Thyroid gland (tissue), 4 donors: ENCODE data around the gene CLDN18. TPM values are rescaled to one million over a fixed set of nuclear protein-coding genes. Genes with fewer than 3 reads are reported as not detected.

Experiments used
- DNase-seq, 2 donors: peaks; one replicate each; pipeline ENCODE4 v3.0.0-alpha.2; 2019
- H3K27ac ChIP-seq, 3 donors: fragments of 200-600 bp; sonication (generic); 1 replicate in 2 of 3; 2 replicates in 1 of 3; pipeline ENCODE4 v1.5.1; 2016 to 2019; ENCODE audit warnings: mild to moderate bottlenecking in 1 of 3, moderate library complexity in 1 of 3
- H3K27me3 ChIP-seq: fragments of 200-600 bp; sonication (generic); one replicate; pipeline ENCODE4 v1.5.1; 2019
- H3K36me3 ChIP-seq, 2 donors: fragments of 200-600 bp; sonication (generic); one replicate each; pipeline ENCODE4 v1.5.1; 2016 to 2019
- H3K4me1 ChIP-seq, 2 donors: fragments of 200-600 bp; sonication (generic); one replicate each; pipeline ENCODE4 v1.5.1; 2017 to 2019
- H3K4me3 ChIP-seq, 3 donors: fragments of 200-600 bp; sonication (generic); replicated peaks in 1 of 3; 1 replicate in 2 of 3; 2 replicates in 1 of 3; pipeline ENCODE4 v1.5.1; 2016; ENCODE audit warnings: mild to moderate bottlenecking in 1 of 3
- H3K9me3 ChIP-seq: fragments of 200-600 bp; sonication (generic); one replicate; pipeline ENCODE4 v1.5.1; 2017
- POLR2A ChIP-seq, 2 donors: fragments of 450-650 bp; IDR thresholded peaks; one replicate each; pipeline ENCODE4 v1.6.1; 2017; ENCODE audit warnings: antibody characterized with exemption in 2 of 2, mild to moderate bottlenecking in 2 of 2, moderate library complexity in 1 of 2
- whole genome bisulfite sequencing, 2 donors: methylation state at CpG; one replicate each; pipeline ENCODE4 v1.1.5; 2017; 5-methylcytosine and 5-hydroxymethylcytosine counted together
- intact Hi-C: fragments of 100-400 bp; cut with DNase I; formaldehyde crosslinking; loops from one replicate; pipeline ENCODE4 v1.15.1; 2023
- total RNA-seq, 4 donors: library from RNA; depleted of rRNA; stranded (reverse); fragments of >200 nt; gene quantifications; one replicate each; pipeline ENCODE4 v1.2.3, GENCODE V29; 2016
- TF ChIP-seq, protein P1 (sequence below), 6 experiments: fragments of 200-600 bp in 3 of 6; fragments of 450-650 bp in 3 of 6; sonication (generic) in 3 of 6; IDR thresholded peaks; one replicate each; pipeline ENCODE4 v1.5.1; 2016 to 2019; ENCODE audit warnings: antibody characterized with exemption in 6 of 6, mild to moderate bottlenecking in 2 of 6, inconsistent platforms in 1 of 6, moderate library complexity in 1 of 6

CLDN18 gene
- total RNA-seq, 4 donors from 2014 or later = not detected

- no peaks in the 10 kb centered on the region for H3K27me3 ChIP-seq
- TF ChIP-seq POLR2A (IDR thresholded peaks at IDR 0.05) = no peak
- TF ChIP-seq, protein P1, sequence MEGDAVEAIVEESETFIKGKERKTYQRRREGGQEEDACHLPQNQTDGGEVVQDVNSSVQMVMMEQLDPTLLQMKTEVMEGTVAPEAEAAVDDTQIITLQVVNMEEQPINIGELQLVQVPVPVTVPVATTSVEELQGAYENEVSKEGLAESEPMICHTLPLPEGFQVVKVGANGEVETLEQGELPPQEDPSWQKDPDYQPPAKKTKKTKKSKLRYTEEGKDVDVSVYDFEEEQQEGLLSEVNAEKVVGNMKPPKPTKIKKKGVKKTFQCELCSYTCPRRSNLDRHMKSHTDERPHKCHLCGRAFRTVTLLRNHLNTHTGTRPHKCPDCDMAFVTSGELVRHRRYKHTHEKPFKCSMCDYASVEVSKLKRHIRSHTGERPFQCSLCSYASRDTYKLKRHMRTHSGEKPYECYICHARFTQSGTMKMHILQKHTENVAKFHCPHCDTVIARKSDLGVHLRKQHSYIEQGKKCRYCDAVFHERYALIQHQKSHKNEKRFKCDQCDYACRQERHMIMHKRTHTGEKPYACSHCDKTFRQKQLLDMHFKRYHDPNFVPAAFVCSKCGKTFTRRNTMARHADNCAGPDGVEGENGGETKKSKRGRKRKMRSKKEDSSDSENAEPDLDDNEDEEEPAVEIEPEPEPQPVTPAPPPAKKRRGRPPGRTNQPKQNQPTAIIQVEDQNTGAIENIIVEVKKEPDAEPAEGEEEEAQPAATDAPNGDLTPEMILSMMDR (IDR thresholded peaks at IDR 0.05) = peak; percentile 91 to 99 (median 98)
- H3K4me1 ChIP-seq = peaks cover 18 to 29% of the 10 kb centered on the region in 2 donors
- no peaks in the 10 kb centered on the region for H3K9me3 ChIP-seq
- no peak overlapping the region for H3K4me3 ChIP-seq
- 30 to 32% methylated on average over 11 to 12 of the region's 14 CpGs for WGBS, 2 donors
- peaks cover 7 to 14% of the 10 kb centered on the region in 2 donors for H3K36me3 ChIP-seq
- intact Hi-C loops = loop anchor here (2.0 kb wide), 1 partner anchor 50 kb away; no protein-coding TSS in a partner anchor
- no peak overlapping the region for H3K27ac ChIP-seq
- DNase-seq = peak; percentile 80 to 86
These were observed 58.7 kb downstream of the CLDN18 start for GRCh38 chr3:138068579-138069174.

- Histone ChIP-seq H3K27ac (no peak overlapping the region), H3K36me3 (peaks cover 7 to 14% of the 10 kb centered on the region in 2 donors), H3K4me3 (no peak overlapping the region), H3K9me3 (no peaks in the 10 kb centered on the region), H3K4me1 (peaks cover 18 to 29% of the 10 kb centered on the region in 2 donors), H3K27me3 (no peaks in the 10 kb centered on the region)
- intact Hi-C loops = no loop called here
- no peak for TF ChIP-seq POLR2A (IDR thresholded peaks at IDR 0.05)
- TF ChIP-seq, protein P1 (IDR thresholded peaks at IDR 0.05) = no peak
- DNase-seq = peak; percentile 63 to 68
- 77 to 81% methylated on average over 4 of the region's 4 CpGs for WGBS, 2 donors
These were observed 60.0 kb downstream of the CLDN18 start for GRCh38 chr3:138070006-138070405.

DNA sequence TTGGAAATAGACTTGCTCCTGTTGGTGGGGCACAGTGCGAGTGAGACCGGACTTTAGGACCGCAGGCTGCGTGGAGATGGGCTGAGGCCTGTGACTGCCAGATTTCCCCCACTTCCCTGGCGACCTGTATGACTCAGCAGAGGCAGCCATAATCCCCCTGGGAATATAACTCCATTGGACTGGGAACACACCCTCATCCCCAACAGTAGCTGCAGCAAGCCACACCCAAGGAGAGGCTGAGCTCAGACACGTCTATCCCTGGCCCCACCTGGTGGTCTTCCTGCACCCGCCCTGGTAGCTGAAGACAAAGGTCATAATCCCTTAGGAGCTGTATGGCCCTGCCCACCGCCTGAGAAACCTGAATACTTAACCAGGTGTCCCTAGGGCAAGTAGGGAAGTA lies 62.8 kb downstream of the CLDN18 start:
- peaks cover 18 to 29% of the 10 kb centered on the region in 2 donors for H3K4me1 ChIP-seq
- intact Hi-C loops = no loop called here
- TF ChIP-seq, protein P1 (IDR thresholded peaks at IDR 0.05) = no peak
- TF ChIP-seq POLR2A (IDR thresholded peaks at IDR 0.05) = no peak
- DNase-seq = no peak
- WGBS, 2 donors = 72 to 88% methylated on average over 2 to 7 of the region's 8 CpGs
- peak overlapping the region in 2 of 3 donors; percentile 29 to 32 for H3K27ac ChIP-seq
- no peaks in the 10 kb centered on the region for H3K27me3 ChIP-seq
- H3K36me3 ChIP-seq = no peaks in the 10 kb centered on the region
- no peak overlapping the region for H3K4me3 ChIP-seq
- no peaks in the 10 kb centered on the region for H3K9me3 ChIP-seq

- DNase-seq = no peak
- intact Hi-C loops = no loop called here
- no peak for TF ChIP-seq POLR2A (IDR thresholded peaks at IDR 0.05)
- TF ChIP-seq, protein P1 (IDR thresholded peaks at IDR 0.05) = no peak
- Histone ChIP-seq H3K9me3 (no peaks in the 10 kb centered on the region), H3K27me3 (no peaks in the 10 kb centered on the region), H3K36me3 (no peaks in the 10 kb centered on the region), H3K4me1 (peaks cover 3 to 5% of the 10 kb centered on the region in 2 donors), H3K27ac (no peak overlapping the region), H3K4me3 (no peak overlapping the region)
- 88 to 97% methylated on average over 4 of the region's 4 CpGs for WGBS, 2 donors
These were observed 68.1 kb downstream of the CLDN18 start for GRCh38 chr3:138078096-138078495.

- Histone ChIP-seq H3K4me3 (no peak overlapping the region), H3K4me1 (no peaks in the 10 kb centered on the region), H3K9me3 (no peaks in the 10 kb centered on the region), H3K27ac (no peak overlapping the region), H3K36me3 (peaks cover 0 to 5% of the 10 kb centered on the region in 2 donors), H3K27me3 (no peaks in the 10 kb centered on the region)
- no peak for TF ChIP-seq POLR2A (IDR thresholded peaks at IDR 0.05)
- TF ChIP-seq, protein P1 (IDR thresholded peaks at IDR 0.05) = no peak
- 0 to 100% methylated on average over 1 of the region's 1 CpG for WGBS, 2 donors
- no peak for DNase-seq
- intact Hi-C loops = no loop called here
These were observed 69.0 kb downstream of the CLDN18 start for GRCh38 chr3:138078901-138079344.
